Measurements from ENCODE around the gene FOXF1.

FOXF1 gene

GRCh38 chr16:86510465-86511261 lies at the start of gene FOXF1:
Gene FOXF1, plus strand, starts transcription at chr16:86510527. Its CDS starts 43 bp downstream, at chr16:86510570.
- no peak for DNase-seq (ENCODE audit: low read depth in 2 of 2)

DNA sequence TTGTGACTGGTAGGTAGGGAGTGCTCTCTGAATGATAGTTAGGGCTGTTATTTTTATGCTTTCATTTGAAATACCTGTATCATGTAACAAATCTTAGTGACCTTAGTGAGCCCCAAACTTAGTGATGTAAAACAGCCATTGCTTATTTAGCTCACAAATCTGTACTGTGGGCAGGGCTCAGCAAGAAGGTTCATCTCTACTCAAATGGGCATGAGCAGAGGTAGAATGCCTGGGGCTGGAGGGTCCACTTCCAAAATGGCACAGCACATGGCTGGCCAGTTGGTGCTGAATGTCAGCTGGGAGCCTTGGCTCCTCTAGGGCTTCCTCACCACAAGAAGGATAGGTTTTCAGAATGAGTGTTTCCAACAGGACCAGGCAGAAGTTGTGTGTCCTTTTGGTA lies 49.3 kb upstream of the FOXF1 start:
- DNase-seq (ENCODE audit: low read depth in 2 of 2) = no peak

- no peak for DNase-seq (ENCODE audit: low read depth in 2 of 2)
Measured at GRCh38 chr16:86462334-86463084, 47.8 kb upstream of the FOXF1 start.

DNA sequence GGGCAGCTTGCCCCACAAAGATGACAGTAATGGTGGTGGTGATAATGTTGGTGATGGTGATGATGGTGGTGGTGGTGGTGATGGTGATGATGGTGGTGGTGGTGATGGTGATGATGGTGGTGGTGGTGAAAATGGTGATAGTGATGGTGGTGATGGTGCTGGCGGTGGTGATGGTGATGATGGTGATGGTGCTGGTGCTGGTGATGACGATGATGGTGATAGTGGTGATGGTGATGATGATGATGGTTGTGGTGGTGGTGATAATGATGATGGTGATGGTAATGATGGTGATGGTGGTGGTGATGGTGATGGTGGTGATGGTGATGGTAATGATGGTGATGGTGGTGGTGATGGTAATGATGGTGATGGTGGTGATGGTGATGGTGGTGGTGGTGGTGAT lies 46.3 kb upstream of the FOXF1 start:
- no peak for DNase-seq (ENCODE audit: low read depth in 2 of 2)

- no peak for DNase-seq (ENCODE audit: low read depth in 2 of 2)
Measured at GRCh38 chr16:86465434-86465833, 44.9 kb upstream of the FOXF1 start.

GRCh38 chr16:86466696-86467406 lies 43.5 kb upstream of the FOXF1 start:
- DNase-seq (ENCODE audit: low read depth in 2 of 2) = no peak

- DNase-seq (ENCODE audit: low read depth in 2 of 2) = no peak
Measured at GRCh38 chr16:86467490-86467889, 42.8 kb upstream of the FOXF1 start.

- DNase-seq (ENCODE audit: low read depth in 2 of 2) = no peak
Measured at GRCh38 chr16:86470964-86471363, 39.4 kb upstream of the FOXF1 start.

GRCh38 chr16:86471896-86472295 lies 38.4 kb upstream of the FOXF1 start:
- DNase-seq (ENCODE audit: low read depth in 2 of 2) = no peak

- DNase-seq (ENCODE audit: low read depth in 2 of 2) = no peak
Measured at GRCh38 chr16:86472366-86472765, 38.0 kb upstream of the FOXF1 start.

- DNase-seq (ENCODE audit: low read depth in 2 of 2) = no peak
Measured at GRCh38 chr16:86476956-86477534, 33.3 kb upstream of the FOXF1 start.

DNA sequence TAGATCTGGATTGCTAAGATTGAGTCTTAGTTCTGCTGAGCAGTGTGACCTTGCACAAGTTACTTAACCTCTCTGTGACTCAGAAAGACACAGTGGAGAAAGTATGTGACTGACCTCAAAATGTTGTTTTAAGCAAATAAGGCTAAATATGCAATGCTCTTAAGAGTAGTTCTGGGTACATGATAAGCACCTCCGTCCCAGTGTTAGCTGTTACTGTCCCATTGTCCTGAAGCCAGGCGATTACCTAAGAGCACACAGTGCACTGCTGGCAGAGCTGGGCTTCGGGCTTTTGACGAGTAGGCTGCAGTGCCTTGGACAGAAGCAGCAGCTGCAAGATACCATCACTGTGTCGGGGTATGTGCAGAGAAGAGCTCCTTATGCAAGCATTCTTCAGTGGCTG lies 32.7 kb upstream of the FOXF1 start:
- no peak for DNase-seq (ENCODE audit: low read depth in 2 of 2)

DNA sequence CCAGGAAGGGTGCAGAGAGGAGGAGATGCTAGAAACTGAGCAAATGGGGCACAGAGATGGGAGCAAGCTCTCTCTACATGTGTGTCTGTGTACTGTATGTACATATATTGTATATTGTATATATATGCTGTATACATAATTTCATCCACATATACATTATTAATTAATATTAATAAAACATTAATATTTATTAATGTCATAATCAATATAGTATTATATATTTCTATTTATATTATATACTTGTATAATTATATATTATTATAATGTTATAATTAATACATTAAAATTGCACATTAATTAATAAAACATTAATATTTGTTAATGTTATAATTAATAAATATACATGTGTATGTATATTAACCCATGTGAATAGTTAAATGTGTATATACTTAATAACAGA lies 31.5 kb upstream of the FOXF1 start:
- no peak for DNase-seq (ENCODE audit: low read depth in 2 of 2)

DNA sequence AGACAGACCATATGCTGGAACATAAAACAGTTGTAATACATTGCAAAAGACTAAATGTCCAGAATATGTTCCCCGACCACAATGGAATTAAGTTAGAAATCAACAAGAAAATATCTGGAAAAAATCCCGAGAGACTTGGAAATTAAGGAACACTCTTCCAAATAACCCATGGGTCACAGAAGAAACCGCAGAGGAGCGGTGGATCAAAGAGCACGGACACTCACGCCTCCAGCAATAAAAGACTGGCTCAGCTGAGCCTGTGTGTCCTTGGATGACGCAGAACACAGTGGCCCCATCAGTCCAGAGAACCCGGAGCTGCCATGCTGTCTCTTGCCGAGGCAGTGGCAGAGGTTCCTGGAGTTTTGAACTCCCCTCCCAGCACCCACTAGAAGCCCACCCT lies 30.9 kb upstream of the FOXF1 start:
- DNase-seq (ENCODE audit: low read depth in 2 of 2) = no peak

GRCh38 chr16:86480444-86480843 lies 29.9 kb upstream of the FOXF1 start:
- no peak for DNase-seq (ENCODE audit: low read depth in 2 of 2)

DNA sequence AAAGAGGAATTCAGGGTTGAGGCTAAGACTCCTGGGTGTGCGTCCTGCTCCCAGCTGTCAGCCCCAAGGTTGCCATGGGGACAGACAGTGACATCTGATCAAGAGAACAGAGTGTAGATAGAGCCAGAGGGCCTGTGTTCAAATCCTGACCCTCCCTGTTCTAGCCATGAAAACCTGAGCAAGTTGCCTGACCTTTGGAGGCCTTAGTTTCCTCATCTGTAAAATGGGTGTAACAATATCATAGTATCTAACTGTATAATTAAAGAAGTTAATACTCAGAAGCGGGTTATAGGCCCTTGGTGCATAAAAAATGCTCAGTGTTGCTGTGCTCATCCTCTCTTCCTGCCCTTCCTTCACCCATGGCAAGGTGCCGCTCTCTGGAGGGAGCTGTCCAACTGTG lies 28.7 kb upstream of the FOXF1 start:
- no peak for DNase-seq (ENCODE audit: low read depth in 2 of 2)

GRCh38 chr16:86484240-86484639 lies 26.1 kb upstream of the FOXF1 start:
- no peak for DNase-seq (ENCODE audit: low read depth in 2 of 2)

GRCh38 chr16:86485746-86486145 lies 24.6 kb upstream of the FOXF1 start:
- no peak for DNase-seq (ENCODE audit: low read depth in 2 of 2)

GRCh38 chr16:86490859-86491639 lies 19.3 kb upstream of the FOXF1 start:
- no peak for DNase-seq (ENCODE audit: low read depth in 2 of 2)

- DNase-seq (ENCODE audit: low read depth in 2 of 2) = no peak
Measured at GRCh38 chr16:86491640-86492023, 18.7 kb upstream of the FOXF1 start.

GRCh38 chr16:86492267-86492960 lies 17.9 kb upstream of the FOXF1 start:
- DNase-seq (ENCODE audit: low read depth in 2 of 2) = no peak
